Esophagus mucosa (tissue), 1 donor: Measurements from ENCODE around the gene MFRP. TPM values are rescaled to one million over a fixed set of nuclear protein-coding genes. Genes with fewer than 3 reads are reported as not detected.
"Not testable (repeated sequence)": the region's sequence is repeated elsewhere in the genome, so short reads cannot be mapped to it uniquely, and the experiment has no call there.

Experiments used
- ATAC-seq: fragments of 200-7000 bp; cut with Tn5 transposase; one replicate; pipeline ENCODE4 v1.9.1; 2020
- total RNA-seq: library from RNA; stranded (reverse); gene quantifications from one replicate; pipeline ENCODE4 v1.2.4, GENCODE V29; 2023
- donor health status: DM: yes; HTN: yes; CAD: no.

The MFRP gene
- not detected for total RNA-seq

- ATAC-seq: no peak
Observed at GRCh38 chr11:119346605-119347004, at the start of gene MFRP. TSS of gene MFRP (minus strand) at chr11:119346705. CDS start at chr11:119346513, 192 bp downstream.

- no peak for ATAC-seq
Observed at GRCh38 chr11:119391275-119391674, 44.8 kb upstream of the MFRP start.

GRCh38 chr11:119389611-119390254 lies 43.2 kb upstream of the MFRP start:
- no peak for ATAC-seq

GRCh38 chr11:119388103-119388502 lies 41.6 kb upstream of the MFRP start:
- no peak for ATAC-seq

- ATAC-seq: no peak
Observed at GRCh38 chr11:119384332-119384731, 37.8 kb upstream of the MFRP start.

- ATAC-seq: not testable (repeated sequence)
Observed at GRCh38 chr11:119382513-119382912, 36.0 kb upstream of the MFRP start.

GRCh38 chr11:119382101-119382500 lies 35.6 kb upstream of the MFRP start:
- no peak for ATAC-seq

GRCh38 chr11:119381181-119381988 lies 34.9 kb upstream of the MFRP start, which contains the start of gene USP2:
TSS of gene USP2 (minus strand) at chr11:119381690. CDS start at chr11:119373480, 8,210 bp downstream.
- ATAC-seq: peak; percentile 96

- ATAC-seq: no peak
Observed at GRCh38 chr11:119380827-119381180, 34.3 kb upstream of the MFRP start.

- peak; percentile 57 for ATAC-seq
Observed at GRCh38 chr11:119380160-119380826, 33.8 kb upstream of the MFRP start.

GRCh38 chr11:119378851-119379465 lies 32.5 kb upstream of the MFRP start:
- ATAC-seq: no peak

- ATAC-seq: no peak
Observed at GRCh38 chr11:119377961-119378667, 31.6 kb upstream of the MFRP start.

- peak; percentile 9 for ATAC-seq
Observed at GRCh38 chr11:119377112-119377901, 30.8 kb upstream of the MFRP start.

- ATAC-seq: peak; percentile 24
Observed at GRCh38 chr11:119376197-119376847, 29.8 kb upstream of the MFRP start.

- no peak for ATAC-seq
Observed at GRCh38 chr11:119375337-119376196, 29.1 kb upstream of the MFRP start.

- ATAC-seq: no peak
Observed at GRCh38 chr11:119374632-119375336, 28.3 kb upstream of the MFRP start.

- peak; percentile 30 for ATAC-seq
Observed at GRCh38 chr11:119373921-119374631, 27.6 kb upstream of the MFRP start.
